ENCODE results near the gene FOS.
"Not testable (repeated sequence)": the region's sequence is repeated elsewhere in the genome, so short reads cannot be mapped to it uniquely, and the experiment has no call there.

FOS gene

DNA sequence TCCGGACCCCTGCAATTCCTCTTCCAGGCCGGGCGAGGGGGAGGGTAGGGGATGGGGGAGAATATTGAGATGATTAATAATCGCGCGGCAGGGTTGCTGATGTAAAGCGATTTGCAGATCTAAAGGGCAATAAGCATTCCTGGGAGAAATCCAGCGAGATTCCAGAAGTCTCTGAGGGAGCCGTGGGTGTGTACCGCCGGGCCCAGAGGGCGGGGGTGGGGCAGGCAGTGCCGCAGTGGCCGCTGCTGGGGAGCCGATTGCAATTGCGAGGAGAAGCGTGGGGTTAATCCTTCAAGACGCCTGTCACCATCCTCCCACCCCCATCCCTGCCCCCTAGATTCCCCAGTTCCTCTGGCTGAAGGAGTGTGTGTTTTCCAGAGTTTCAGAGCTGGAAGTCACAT is 16.4 kb downstream of the FOS start:
- DNase-seq = peak; percentile 93

DNA sequence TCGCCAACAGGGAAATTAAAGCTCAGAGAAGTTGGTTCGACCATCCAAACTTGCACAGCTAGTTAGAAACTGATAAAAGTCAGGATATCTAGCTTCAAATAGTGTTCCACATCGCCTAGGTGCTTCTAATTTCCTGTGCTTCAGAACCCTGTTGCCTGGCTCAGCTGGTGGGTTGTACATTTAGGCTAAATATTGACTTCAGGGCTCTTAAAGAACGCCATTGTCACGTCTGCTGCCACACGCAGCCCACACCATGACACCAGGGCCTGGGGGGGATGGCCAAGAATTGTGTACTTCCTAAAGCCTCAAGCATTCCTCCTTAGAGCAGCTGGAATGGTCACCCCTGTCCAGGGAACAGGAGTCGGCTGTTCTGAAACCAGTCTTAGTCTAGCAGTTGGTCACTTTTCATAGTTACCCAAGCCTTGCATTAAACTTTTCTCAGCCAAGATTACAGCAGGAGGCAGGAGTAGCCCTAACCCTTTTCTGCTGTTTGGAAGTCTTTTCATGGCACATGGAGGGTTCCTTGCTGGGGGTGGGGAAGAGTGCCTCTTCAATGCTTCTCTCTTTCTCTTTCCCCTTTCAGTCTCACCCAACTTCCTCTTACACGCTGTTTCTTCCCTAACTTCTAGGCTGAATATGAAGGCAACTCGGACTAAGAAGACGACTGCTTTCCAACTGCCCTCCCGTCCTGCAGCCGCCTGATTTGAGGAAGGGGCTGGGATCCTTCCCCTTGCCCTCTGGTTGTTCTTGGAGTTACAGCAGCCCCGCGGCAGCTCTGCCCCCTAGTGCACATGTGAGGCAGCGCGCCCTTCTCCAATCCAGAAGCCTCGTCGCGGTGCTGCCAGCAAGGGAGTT is 17.1 kb downstream of the FOS start:
- peak; percentile 63 for DNase-seq

DNA sequence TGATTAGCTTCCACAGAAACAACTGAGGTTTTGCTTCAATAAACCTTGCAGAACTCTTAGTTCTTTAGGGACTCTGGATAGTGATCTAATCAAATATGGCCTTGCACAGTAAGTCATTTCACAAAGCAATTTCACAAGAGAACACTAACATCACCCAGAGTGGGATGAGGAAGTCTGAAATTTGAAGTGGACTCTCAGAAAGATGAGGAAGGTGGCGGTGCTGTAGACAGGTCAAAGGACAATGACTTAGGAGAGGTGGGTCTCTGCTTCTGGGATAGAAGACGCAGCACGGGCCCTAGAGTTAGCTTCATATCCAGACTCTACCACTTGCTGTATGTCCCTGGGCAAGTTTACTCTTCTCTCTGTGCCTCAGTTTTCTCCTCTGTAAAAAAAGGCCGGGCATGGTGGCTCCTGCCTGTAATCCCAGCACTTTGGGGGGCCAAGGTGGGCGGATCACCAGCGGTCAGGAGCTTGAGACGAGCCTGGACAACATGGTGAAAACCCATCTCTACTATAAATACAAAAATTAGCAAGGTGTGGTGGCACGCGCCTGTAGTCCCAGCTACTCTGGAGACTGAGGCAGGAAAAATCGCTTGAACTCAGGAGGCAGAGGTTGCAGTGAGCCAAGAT is 18.9 kb downstream of the FOS start:
- no peak for DNase-seq

DNA sequence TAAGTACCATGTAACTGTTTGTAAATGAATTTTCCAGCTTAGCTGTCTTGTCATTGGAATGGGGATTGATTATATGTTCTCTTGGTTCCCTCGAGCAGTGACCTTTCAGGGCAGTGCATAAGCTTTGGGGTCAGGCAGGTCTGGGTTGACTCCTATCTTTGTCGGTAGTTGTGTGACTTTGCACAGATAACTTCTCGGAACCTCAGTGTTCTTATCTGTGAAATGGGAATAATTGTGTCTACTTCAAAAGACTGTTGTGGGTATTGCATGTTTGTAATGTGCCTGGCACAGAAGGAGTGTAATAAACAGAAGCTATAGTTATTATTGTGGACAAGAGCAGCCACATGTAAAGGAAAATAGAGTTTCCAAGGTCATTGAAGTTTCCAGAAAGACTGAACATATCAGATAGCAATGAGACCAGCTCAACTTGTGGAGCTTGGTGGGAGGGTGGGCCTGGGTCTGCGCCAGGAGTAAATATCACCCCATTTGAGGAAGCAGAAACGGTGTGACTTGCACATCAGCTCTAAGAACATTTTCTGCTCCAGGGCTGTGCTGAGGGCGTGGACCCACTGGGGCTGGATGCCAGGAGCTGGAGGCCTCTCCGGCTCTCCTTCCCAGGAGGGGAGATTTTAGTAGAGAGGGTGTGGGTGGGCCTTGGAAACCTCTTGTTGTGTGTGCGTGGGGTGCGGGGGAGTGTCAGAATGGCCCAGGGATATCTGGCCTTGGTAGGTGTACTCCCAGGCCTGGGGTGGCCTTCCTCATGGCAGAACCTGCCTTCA is 19.7 kb downstream of the FOS start:
- no peak for DNase-seq

DNA sequence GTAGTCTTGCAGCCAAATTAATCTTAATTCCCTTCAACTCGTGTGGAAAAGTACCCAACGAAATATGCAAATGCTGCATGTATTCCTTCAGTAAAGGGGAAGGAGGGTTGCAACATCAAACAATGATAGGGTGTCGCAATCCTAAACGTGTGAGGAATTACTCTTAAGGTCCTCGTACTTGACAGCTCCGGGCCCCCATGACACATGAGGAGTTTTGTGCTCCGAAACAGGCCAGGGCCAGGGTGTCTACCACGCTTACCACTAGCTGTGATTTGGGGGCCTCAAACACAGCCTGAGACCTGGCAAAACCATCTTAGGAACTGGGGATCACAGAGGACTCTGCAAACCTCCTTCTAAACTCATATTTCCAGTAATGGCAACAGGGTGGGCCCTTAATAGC is 20.4 kb downstream of the FOS start:
- no peak for DNase-seq

DNA sequence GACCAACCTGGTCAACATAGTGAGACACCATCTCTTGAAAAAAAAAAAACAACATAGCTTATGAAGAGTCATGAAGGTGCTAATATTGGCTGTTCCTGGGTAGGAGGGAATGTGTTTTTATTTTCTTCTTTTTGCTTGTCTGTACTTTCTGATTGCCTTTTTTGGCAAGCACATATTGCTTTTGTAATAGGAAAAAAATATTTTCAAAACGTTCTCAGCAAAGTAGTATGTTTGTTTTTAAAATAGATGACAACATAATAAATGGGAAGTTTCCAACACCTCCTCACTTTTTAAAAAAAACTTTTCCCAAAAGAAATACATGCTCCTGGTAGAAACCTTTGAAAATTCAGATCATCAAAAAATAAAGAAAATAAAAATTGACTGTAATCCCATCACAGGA is 20.9 kb downstream of the FOS start:
- DNase-seq = no peak

DNA sequence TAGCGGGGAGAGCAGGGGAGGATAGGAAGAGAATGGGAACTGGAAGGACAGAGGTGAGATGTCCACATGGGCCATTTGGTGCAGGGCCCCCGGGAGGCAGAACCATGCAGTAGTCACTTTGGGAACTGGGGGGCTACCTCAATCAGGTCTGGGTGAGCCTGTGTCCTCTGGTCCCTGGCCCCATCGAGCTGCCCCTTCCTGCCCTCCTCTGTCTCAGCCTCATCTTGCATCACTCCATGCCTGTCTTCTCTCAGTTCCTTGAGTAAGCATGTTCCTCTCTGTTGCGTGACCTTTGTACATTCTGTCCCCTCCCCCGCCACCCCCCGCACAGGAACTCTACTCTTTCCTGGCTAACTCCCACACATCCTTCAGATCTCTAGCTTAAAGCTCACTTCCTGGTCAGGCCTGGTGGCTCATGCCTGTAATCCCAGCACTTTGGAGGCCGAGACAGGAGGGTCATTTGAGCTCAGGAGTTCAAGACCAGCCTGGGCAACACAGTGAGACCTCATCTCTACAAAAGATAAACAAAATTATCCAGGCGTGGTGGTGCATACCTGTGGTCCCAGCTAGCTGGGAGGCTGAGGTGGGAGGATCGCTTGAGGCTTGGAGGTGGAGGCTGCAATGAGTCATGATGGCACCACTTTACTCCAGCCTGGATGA is 23.2 kb downstream of the FOS start:
- DNase-seq = peak; percentile 35

DNA sequence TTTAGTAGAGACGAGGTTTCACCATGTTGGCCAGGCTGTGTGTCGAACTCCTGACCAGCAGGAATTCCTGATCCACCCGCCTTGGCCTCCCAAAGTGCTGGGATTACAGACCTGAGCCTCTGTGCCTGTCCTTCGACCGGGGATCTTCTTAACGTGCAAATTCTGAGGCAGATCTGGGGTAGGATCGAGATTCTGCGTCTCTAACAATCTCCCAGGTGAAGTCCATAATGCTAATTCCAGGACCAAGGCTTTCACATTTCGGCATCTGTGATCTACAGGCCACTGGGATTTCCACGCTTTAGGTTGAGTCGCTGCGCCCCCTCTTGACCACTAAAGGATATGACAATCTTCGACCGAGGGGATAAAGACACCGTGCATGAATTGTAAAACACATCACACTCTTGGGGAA is 24.8 kb downstream of the FOS start:
- DNase-seq = peak; percentile 69

DNA sequence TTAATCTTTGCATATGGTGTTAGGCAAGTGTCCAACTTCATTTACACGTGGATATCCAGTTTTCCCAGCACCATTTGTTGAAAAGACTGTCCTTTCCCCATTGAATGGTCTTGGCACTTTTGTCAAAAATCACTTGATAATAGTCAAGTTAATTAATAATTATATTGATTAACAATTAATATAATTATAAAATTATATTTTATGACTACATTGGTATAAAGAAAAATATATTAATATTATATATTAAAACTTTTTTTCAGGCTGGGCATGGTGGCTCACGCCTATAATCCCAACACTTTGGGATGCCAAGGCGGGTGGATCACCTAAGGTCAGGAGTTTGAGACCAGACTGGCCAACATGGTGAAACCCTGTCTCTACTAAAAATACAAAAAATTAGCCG is 27.8 kb downstream of the FOS start:
- not testable (repeated sequence) for DNase-seq

DNA sequence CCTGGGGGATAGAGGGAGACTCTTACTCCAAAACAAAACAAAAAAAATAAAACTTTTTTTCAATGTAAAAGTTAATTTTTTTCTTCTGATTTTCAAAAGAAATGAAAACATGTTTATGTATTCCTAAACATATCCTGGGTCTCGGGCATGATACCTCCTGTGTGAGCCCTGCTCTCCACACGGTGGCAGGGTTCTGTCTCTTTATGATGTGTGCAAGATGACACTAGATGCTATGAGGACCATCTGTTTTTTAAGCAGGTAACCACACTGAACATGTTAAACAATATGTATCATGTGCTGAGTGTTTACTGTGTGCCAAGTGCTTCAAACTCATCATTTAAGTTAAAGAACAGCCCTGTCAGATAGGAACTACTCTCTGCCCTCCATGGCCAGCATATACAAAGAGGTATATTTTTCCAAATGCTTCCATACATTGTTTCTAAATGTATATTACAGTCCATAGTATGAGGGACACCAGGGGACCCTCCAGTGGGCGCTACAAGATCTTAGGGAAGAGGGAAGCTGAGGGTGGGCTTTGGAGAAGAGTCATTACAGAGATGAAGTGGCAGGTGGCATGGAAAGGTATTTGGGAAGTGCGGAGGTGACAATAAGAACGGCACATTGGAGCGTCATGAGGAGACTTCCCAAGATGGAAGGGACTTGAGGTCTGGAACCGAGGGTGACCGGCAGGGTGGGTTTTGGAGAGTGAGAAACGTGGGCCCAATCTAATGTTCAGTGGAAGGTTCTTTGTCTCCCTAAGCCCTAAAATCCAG is 28.5 kb downstream of the FOS start:
- DNase-seq = peak; percentile 23

DNA sequence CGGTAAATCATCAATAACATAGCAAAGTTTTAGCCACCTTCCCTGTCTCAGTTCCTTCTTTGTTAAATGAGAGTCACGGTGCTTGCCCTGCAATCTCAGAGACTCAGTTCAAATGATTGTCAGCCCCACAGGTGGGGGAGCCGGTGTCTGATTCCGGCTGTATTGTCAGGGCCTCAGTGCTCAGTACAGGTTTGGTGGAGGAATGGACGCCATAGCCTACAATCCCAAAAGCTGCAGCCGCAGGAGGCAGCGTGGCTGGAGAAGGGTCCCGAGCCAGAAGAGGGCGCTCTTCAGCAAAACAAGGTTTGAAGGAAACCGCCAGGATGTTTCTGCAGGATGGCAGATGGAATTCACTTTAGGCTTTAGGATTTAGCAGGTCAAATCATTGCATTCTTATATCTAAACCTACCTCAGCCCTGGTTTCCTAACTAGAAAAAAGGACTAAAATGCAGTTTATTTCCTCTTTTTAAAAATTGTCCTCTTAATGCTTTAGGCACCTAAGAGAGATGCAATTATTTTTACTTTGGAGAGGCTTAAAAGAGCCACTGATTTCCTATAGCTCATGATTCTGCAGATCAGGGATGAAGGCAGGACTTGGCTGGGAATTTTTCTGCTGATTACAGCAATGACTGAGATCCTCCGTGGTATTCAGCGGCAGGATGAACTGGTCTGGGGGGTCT is 29.2 kb downstream of the FOS start:
- peak; percentile 77 for DNase-seq

DNA sequence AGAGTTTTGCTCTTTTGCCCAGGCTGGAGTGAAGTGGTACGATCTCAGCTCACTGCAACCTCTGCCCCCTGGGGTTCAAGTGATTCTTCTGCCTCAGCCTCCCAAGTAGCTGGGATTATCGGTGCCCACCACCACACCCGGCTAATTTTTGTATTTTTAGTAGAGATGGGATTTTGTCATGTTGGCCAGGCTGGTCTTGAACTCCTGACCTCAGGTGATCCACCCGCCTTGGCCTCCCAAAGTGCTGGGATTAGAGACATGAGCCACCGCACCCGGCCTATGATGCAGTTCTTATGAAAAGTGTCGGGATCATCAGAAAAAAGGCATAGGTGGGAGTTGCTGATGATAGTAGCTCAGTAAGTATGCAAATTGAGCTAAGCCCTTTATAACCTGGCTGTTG is 30.4 kb downstream of the FOS start:
- DNase-seq = not testable (repeated sequence)

DNA sequence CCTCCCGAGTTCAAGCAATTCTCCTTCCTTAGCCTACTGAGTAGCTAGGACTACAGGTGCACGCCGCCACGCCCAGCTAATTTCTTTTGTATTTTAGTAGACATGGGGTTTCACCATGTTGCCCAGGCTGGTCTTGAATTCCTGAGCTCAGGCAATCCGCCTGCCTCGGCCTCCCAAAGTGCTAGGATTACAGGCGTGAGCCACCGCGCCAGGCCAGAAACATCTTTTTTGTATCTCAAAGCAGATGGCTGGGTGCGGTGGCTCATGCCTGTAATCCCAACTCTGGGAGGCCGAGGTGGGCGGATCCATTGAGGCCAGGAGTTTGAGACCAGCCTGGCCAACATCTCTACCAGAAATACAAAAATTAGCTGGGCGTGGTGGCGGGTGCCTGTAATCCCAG is 30.9 kb downstream of the FOS start:
- not testable (repeated sequence) for DNase-seq

DNA sequence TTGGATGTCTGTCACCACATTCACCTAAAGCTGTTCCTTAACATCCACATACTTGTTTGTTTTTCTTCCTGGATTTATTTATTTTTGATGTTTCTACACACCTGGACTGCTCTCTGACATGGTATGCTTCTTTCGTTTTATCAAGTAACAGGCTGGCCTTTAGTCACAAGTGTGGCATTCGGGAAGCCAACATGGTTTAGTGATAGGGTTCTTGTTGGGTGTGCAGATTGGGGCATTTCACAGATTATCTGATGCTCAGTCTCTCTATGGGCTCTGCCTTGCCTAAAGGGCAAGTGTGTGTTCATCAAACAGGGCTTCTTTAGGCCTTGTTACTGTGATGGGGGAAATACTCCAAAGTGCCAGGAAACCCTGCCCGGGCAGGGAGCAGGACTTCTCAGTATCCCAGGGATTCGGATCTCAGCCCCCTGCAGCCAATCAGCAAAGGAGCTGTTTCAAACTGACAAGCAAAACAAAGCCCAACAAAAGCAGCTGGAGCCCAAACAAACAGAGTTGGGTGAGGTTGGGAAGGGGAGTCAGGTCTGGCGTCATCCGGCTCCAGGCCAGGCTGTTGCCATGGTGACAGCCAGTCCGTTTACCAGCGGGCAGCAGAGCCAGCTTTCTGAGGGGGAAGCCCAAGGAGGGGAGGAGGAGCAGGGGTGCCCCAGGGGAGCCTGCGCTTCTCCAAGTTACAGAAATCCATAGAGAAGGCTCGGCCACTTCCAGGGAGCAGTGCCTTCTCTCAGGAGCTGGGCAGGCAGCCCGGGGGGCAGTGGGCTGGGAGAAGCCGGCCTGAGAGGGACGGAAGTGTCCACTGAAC is 31.9 kb downstream of the FOS start:
- DNase-seq = peak; percentile 88

DNA sequence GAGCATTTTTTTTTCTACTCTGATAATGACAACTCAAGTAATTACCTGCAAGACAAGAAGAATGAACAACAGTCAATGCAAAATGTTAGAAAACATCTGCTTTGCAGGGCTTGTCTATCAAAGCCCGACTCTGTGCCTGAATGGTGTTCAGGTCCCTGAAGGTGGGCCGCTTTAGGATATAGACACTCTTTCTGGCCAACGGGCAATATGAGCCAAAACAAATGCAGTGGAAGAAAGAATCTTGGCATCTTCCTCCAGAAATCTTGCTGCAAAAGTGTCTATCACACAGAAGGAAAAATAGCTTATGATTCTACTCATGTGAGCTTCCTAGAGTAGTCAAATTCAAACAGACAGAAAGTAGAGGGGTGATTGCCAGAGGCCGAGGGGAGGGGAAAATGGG is 32.7 kb downstream of the FOS start:
- DNase-seq = no peak

DNA sequence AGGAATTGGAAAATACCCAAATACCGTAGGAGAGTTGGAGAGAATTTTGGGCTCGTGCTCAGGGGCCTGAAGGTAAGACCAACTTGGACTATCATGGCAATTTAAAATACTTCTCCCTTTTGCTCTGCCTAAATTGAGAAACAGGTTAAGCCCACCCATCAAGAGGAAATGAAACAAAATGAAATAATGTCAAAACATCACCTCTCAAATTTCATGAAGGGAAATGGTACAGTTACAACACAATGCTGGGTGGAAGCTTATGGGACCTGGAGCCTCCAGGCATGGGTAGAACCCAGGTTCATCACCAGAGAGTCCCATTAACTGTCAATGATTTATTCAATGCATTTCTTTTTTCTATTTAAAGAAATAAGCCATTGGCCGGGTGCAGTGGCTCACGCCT is 33.7 kb downstream of the FOS start:
- DNase-seq = no peak

DNA sequence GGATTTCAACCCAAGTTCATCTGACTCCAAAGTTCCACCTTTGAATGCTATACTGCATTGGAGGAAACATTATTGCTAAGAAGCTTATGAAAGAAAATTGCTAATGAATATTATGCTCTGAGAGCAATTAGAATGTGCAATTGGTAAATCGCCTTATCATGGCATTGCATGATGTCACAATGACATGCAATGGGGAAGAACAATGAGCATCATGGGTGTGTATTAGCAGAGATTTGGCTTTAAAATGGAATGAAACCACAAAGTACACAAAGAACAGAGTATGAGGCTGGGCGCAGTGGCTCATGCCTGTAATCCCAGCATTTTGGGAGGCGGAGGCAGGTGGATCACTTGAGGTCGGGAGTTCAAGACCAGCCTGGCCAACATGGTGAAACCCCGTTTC is 34.7 kb downstream of the FOS start:
- no peak for DNase-seq

DNA sequence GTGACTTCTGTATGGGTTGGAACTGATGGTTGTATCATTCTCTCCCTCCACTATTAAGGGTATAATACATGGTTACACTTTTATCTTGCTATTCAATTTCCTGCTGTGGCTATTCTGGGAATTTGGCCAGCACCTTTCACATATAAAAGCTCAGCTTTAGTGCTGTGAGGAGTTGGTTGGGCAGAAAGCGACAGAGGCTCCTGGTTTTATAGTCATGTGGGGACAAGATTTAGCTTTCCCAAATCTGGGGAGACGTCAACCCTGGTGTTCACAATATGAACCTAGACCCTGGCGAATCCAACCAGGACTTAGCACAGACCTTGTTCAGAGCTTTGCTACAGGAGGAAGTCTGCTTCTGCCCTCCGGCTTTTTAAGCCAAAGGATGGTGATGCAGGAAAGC is 36.5 kb downstream of the FOS start:
- peak; percentile 54 for DNase-seq

DNA sequence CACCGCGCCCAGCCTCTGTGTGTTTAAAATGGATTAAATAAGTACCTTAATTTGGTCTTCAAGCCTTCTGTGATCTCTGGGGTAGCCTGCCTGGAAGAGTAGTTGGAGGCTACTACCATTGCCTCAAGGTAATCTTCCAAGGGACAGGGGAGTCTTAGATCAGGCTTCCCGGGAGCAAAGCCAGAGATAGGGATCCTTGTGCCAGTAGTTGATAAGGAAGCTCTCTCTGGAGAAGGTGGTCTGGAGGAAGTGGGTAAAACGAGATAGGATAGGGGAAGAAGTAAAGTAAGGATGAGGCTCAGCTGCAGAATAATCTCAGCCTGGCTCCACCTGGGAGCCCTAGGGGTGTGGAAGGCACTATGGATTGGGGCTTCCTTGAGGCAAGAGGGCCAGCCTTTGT is 38.5 kb downstream of the FOS start:
- no peak for DNase-seq

DNA sequence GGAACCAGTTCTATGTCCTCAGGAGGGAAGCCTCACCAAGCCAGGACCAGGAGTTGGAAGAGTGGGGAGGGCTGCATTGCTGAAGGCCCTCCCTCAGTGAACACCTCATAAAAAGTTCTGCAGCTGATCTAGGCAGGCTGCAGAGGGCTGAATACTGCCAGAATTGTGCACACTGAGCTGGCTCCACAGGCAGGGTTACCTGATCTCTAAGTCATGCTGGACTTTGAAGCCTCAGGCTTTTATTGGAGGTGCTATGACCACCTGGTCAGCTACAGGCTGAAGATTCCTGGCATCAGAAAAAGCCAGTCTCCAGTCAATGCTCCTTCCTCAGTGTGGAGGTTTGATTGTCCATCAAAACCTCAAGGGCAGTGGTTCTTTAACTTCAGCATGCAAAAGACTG is 39.7 kb downstream of the FOS start:
- DNase-seq = no peak

DNA sequence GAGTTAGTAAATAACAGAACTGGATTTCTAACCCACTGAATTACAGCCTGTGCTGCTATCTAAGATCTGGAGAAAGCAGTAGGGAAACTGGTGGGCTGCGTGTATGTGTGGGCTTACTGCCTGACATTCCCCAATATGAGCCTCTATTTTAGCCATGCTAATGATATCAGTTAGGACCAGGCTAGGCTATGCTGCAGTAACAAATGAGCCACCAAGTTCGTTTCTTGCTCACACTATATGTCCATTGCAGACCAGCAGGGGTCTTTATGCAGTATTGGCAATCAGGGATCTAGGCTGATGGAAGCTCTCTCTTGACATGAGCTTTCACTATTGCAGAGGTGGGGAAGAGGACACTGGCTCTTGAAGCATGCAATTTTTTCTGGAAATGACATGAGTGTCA is 40.4 kb downstream of the FOS start:
- DNase-seq = no peak
